NCI-H748 (cell line): Measurements from ENCODE around the gene CTNND2.

ENCODE experiments used
- DNase-seq: peaks from one replicate; lab custom pipeline; 2025; ENCODE audit not compliant: unreplicated experiment; lab: John Stamatoyannopoulos, UW

The CTNND2 gene

GRCh38 chr5:11214864-11215644 is 689.2 kb downstream of the CTNND2 start:
- no peak for DNase-seq

GRCh38 chr5:11212706-11213105 is 691.5 kb downstream of the CTNND2 start:
- no peak for DNase-seq

GRCh38 chr5:11197726-11198125 is 706.5 kb downstream of the CTNND2 start:
- DNase-seq, result no peak

- no peak for DNase-seq
Observed at GRCh38 chr5:11191673-11192072, 712.6 kb downstream of the CTNND2 start.

GRCh38 chr5:11182441-11183080 is 721.7 kb downstream of the CTNND2 start:
- DNase-seq, result peak; percentile 75

- DNase-seq, result no peak
Observed at GRCh38 chr5:11181940-11182339, 722.3 kb downstream of the CTNND2 start.

GRCh38 chr5:11180890-11181289 is 723.4 kb downstream of the CTNND2 start:
- DNase-seq, result no peak

- no peak for DNase-seq
Observed at GRCh38 chr5:11177999-11178711, 726.1 kb downstream of the CTNND2 start.

GRCh38 chr5:11174591-11174990 is 729.7 kb downstream of the CTNND2 start:
- DNase-seq, result no peak

- DNase-seq, result no peak
Observed at GRCh38 chr5:11172484-11172883, 731.8 kb downstream of the CTNND2 start.

GRCh38 chr5:11171236-11171635 is 733.0 kb downstream of the CTNND2 start:
- no peak for DNase-seq

GRCh38 chr5:11166923-11167322 is 737.3 kb downstream of the CTNND2 start:
- no peak for DNase-seq

- DNase-seq, result no peak
Observed at GRCh38 chr5:11164531-11165294, 739.5 kb downstream of the CTNND2 start.

GRCh38 chr5:11157132-11157531 is 747.1 kb downstream of the CTNND2 start:
- DNase-seq, result no peak

- DNase-seq, result no peak
Observed at GRCh38 chr5:11153670-11154382, 750.4 kb downstream of the CTNND2 start.

- DNase-seq, result no peak
Observed at GRCh38 chr5:11152368-11152767, 751.9 kb downstream of the CTNND2 start.

- no peak for DNase-seq
Observed at GRCh38 chr5:11150976-11151375, 753.3 kb downstream of the CTNND2 start.

GRCh38 chr5:11148810-11149539 is 755.3 kb downstream of the CTNND2 start:
- peak; percentile 89 for DNase-seq

- DNase-seq, result no peak
Observed at GRCh38 chr5:11146171-11146570, 758.1 kb downstream of the CTNND2 start.
